ENCODE results near the gene MYL11.
"Not testable (repeated sequence)": the region's sequence is repeated elsewhere in the genome, so short reads cannot be mapped to it uniquely, and the experiment has no call there.

DNA sequence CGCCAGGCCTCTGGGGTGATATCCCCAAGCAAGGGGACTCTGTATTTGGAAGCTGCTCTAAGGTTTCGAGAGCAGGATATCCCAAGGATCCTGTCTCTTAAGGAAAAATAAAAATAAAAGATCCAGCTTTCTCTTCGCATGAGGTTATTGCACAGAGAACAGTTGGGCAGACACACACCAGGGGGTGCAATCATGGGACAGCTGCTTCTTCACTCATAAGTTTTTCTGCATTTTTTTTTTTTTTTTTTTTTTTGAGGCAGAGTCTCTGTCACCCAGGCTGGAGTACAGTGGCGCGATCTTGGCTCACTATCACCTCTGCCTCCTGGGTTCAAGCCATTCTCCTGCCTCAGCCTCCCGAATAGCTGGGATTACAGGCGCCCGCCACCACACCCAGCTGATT lies 32.6 kb upstream of the MYL11 start:
- TF ChIP-seq BHLHE40 (IDR thresholded peaks at IDR 0.05; ENCODE audit: borderline replicate concordance); TARDBP (IDR thresholded peaks at IDR 0.05); FOXK2 (IDR thresholded peaks at IDR 0.05): not testable (repeated sequence)

Measured in HEK293T (cell line).